Ovary (tissue), 3 donors: Measurements from ENCODE around the gene TET3.

Source experiments
- POLR2A ChIP-seq: fragments of 450-650 bp; IDR thresholded peaks from one replicate; pipeline ENCODE4 v1.6.1; 2017; ENCODE audit warnings: antibody characterized with exemption, mild to moderate bottlenecking, moderate library complexity
- TF ChIP-seq, protein P1 (sequence below), 3 donors: fragments of 450-650 bp in 2 of 3; fragments of 200-600 bp in 1 of 3; IDR thresholded peaks; one replicate each; pipeline versions ENCODE4 v1.5.1 to v1.8.0; 2016 to 2022; ENCODE audit warnings: antibody characterized with exemption in 3 of 3, mild to moderate bottlenecking in 1 of 3
- donor health status: DM: no; HTN: no; CAD: no.

DNA sequence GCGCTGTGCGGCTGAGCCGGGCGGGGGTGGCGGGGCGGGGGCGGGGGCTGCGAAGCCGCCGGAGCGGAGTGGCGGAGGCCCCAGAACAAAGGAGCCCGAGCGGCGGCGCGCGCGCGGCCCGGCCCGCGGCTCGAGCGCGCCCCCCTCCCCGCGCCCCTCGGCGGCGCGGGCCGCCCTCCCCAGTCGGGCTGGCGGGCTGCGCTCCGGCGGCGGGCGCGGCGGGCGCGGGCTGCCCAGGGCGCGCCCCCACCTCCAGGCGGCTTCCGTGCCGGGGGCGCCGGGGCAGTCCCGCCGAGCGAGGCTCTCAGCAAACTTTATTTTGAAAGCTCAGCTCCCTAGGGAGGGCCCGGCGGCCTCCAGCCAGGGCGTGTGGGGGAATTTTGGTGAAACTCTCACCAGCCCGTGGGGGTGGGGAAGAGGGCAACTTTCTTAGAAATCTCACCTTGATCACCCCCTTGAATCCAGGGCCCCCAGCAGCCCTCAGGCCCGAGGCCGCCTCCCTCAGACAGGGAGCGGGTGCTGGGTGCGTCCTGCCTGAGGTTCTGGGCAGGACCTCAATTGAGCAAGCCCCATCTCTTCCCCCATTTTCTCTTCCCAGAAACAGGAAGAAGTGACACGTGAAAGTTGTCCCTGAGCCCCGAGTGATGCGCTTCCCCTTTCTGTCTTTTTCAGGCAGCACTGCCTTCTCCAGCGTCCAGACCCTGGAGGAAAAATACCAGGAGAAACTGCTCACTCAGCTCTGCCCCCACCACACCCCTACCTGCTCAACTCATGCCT is 786 bp downstream of the TET3 start:
- TF ChIP-seq, protein P1, sequence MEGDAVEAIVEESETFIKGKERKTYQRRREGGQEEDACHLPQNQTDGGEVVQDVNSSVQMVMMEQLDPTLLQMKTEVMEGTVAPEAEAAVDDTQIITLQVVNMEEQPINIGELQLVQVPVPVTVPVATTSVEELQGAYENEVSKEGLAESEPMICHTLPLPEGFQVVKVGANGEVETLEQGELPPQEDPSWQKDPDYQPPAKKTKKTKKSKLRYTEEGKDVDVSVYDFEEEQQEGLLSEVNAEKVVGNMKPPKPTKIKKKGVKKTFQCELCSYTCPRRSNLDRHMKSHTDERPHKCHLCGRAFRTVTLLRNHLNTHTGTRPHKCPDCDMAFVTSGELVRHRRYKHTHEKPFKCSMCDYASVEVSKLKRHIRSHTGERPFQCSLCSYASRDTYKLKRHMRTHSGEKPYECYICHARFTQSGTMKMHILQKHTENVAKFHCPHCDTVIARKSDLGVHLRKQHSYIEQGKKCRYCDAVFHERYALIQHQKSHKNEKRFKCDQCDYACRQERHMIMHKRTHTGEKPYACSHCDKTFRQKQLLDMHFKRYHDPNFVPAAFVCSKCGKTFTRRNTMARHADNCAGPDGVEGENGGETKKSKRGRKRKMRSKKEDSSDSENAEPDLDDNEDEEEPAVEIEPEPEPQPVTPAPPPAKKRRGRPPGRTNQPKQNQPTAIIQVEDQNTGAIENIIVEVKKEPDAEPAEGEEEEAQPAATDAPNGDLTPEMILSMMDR (IDR thresholded peaks at IDR 0.05): no peak
- TF ChIP-seq POLR2A: no peak
